ENCODE measurements around the gene SBF2.

SBF2 gene

GRCh38 chr11:9823887-9824385 lies 470.1 kb downstream of the SBF2 start:
- no peak overlapping the region for H3K9ac ChIP-seq (ENCODE audit: low read length)
- no peak overlapping the region for H3K4me3 ChIP-seq (ENCODE audit: low read length)
- no peaks in the 10 kb centered on the region for H3K36me3 ChIP-seq (ENCODE audit: control insufficient read depth, insufficient read depth, low read length)
- H3K27me3 ChIP-seq (ENCODE audit: control insufficient read depth, insufficient read depth, low read length) = no peaks in the 10 kb centered on the region
- H3K9me3 ChIP-seq (ENCODE audit: control insufficient read depth, low read length) = no peaks in the 10 kb centered on the region
- peaks cover 14% of the 10 kb centered on the region for H3K4me1 ChIP-seq (ENCODE audit: control insufficient read depth, insufficient read depth, low read length)

- Histone ChIP-seq H3K36me3 (ENCODE audit: control insufficient read depth, insufficient read depth, low read length) (no peaks in the 10 kb centered on the region), H3K4me1 (ENCODE audit: control insufficient read depth, insufficient read depth, low read length) (peaks cover 14% of the 10 kb centered on the region), H3K9me3 (ENCODE audit: control insufficient read depth, low read length) (no peaks in the 10 kb centered on the region)
Observed at GRCh38 chr11:9823439-9823838, 470.6 kb downstream of the SBF2 start.

GRCh38 chr11:9821008-9821752 lies 472.8 kb downstream of the SBF2 start:
- no peak overlapping the region for H3K9ac ChIP-seq (ENCODE audit: low read length)
- no peaks in the 10 kb centered on the region for H3K27me3 ChIP-seq (ENCODE audit: control insufficient read depth, insufficient read depth, low read length)
- no peak overlapping the region for H3K4me3 ChIP-seq (ENCODE audit: low read length)
- no peaks in the 10 kb centered on the region for H3K36me3 ChIP-seq (ENCODE audit: control insufficient read depth, insufficient read depth, low read length)
- peaks cover 13% of the 10 kb centered on the region for H3K4me1 ChIP-seq (ENCODE audit: control insufficient read depth, insufficient read depth, low read length)
- H3K9me3 ChIP-seq (ENCODE audit: control insufficient read depth, low read length) = no peaks in the 10 kb centered on the region

More at GRCh38 chr11:9823439-9823838, 470.6 kb downstream of the SBF2 start:
- no peaks in the 10 kb centered on the region for H3K27me3 ChIP-seq (ENCODE audit: control insufficient read depth, insufficient read depth, low read length)
- H3K4me3 ChIP-seq (ENCODE audit: low read length) = no peak overlapping the region
- H3K9ac ChIP-seq (ENCODE audit: low read length) = no peak overlapping the region

GRCh38 chr11:9820260-9820659 lies 473.8 kb downstream of the SBF2 start:
- peaks cover 10% of the 10 kb centered on the region for H3K4me1 ChIP-seq (ENCODE audit: control insufficient read depth, insufficient read depth, low read length)
- H3K4me3 ChIP-seq (ENCODE audit: low read length) = no peak overlapping the region
- H3K9me3 ChIP-seq (ENCODE audit: control insufficient read depth, low read length) = no peaks in the 10 kb centered on the region
- H3K9ac ChIP-seq (ENCODE audit: low read length) = no peak overlapping the region
- no peaks in the 10 kb centered on the region for H3K27me3 ChIP-seq (ENCODE audit: control insufficient read depth, insufficient read depth, low read length)
- no peaks in the 10 kb centered on the region for H3K36me3 ChIP-seq (ENCODE audit: control insufficient read depth, insufficient read depth, low read length)

GRCh38 chr11:9817191-9817590 lies 476.8 kb downstream of the SBF2 start:
- no peak overlapping the region for H3K4me3 ChIP-seq (ENCODE audit: low read length)
- H3K9me3 ChIP-seq (ENCODE audit: control insufficient read depth, low read length) = no peaks in the 10 kb centered on the region
- H3K27me3 ChIP-seq (ENCODE audit: control insufficient read depth, insufficient read depth, low read length) = no peaks in the 10 kb centered on the region
- peaks cover 10% of the 10 kb centered on the region for H3K4me1 ChIP-seq (ENCODE audit: control insufficient read depth, insufficient read depth, low read length)
- H3K36me3 ChIP-seq (ENCODE audit: control insufficient read depth, insufficient read depth, low read length) = no peaks in the 10 kb centered on the region
- H3K9ac ChIP-seq (ENCODE audit: low read length) = no peak overlapping the region

GRCh38 chr11:9815486-9816136 lies 478.4 kb downstream of the SBF2 start:
- Histone ChIP-seq H3K27me3 (ENCODE audit: control insufficient read depth, insufficient read depth, low read length) (no peaks in the 10 kb centered on the region), H3K4me1 (ENCODE audit: control insufficient read depth, insufficient read depth, low read length) (peaks cover under 1% of the 10 kb centered on the region), H3K4me3 (ENCODE audit: low read length) (no peak overlapping the region), H3K9me3 (ENCODE audit: control insufficient read depth, low read length) (no peaks in the 10 kb centered on the region), H3K9ac (ENCODE audit: low read length) (no peak overlapping the region), H3K36me3 (ENCODE audit: control insufficient read depth, insufficient read depth, low read length) (no peaks in the 10 kb centered on the region)

GRCh38 chr11:9814108-9814507 lies 479.9 kb downstream of the SBF2 start:
- H3K4me1 ChIP-seq (ENCODE audit: control insufficient read depth, insufficient read depth, low read length) = no peaks in the 10 kb centered on the region
- no peaks in the 10 kb centered on the region for H3K9me3 ChIP-seq (ENCODE audit: control insufficient read depth, low read length)
- no peak overlapping the region for H3K4me3 ChIP-seq (ENCODE audit: low read length)
- H3K27me3 ChIP-seq (ENCODE audit: control insufficient read depth, insufficient read depth, low read length) = no peaks in the 10 kb centered on the region
- H3K9ac ChIP-seq (ENCODE audit: low read length) = no peak overlapping the region
- H3K36me3 ChIP-seq (ENCODE audit: control insufficient read depth, insufficient read depth, low read length) = no peaks in the 10 kb centered on the region

GRCh38 chr11:9808943-9809342 lies 485.1 kb downstream of the SBF2 start:
- H3K9ac ChIP-seq (ENCODE audit: low read length) = no peak overlapping the region
- H3K36me3 ChIP-seq (ENCODE audit: control insufficient read depth, insufficient read depth, low read length) = no peaks in the 10 kb centered on the region
- H3K27me3 ChIP-seq (ENCODE audit: control insufficient read depth, insufficient read depth, low read length) = no peaks in the 10 kb centered on the region
- no peaks in the 10 kb centered on the region for H3K9me3 ChIP-seq (ENCODE audit: control insufficient read depth, low read length)
- H3K4me3 ChIP-seq (ENCODE audit: low read length) = no peak overlapping the region
- no peaks in the 10 kb centered on the region for H3K4me1 ChIP-seq (ENCODE audit: control insufficient read depth, insufficient read depth, low read length)

GRCh38 chr11:9806946-9807687 lies 486.9 kb downstream of the SBF2 start:
- Histone ChIP-seq H3K4me3 (ENCODE audit: low read length) (no peak overlapping the region), H3K36me3 (ENCODE audit: control insufficient read depth, insufficient read depth, low read length) (no peaks in the 10 kb centered on the region), H3K4me1 (ENCODE audit: control insufficient read depth, insufficient read depth, low read length) (no peaks in the 10 kb centered on the region), H3K9ac (ENCODE audit: low read length) (no peak overlapping the region), H3K27me3 (ENCODE audit: control insufficient read depth, insufficient read depth, low read length) (no peaks in the 10 kb centered on the region), H3K9me3 (ENCODE audit: control insufficient read depth, low read length) (no peaks in the 10 kb centered on the region)

- Histone ChIP-seq H3K9me3 (ENCODE audit: control insufficient read depth, low read length) (no peaks in the 10 kb centered on the region), H3K27me3 (ENCODE audit: control insufficient read depth, insufficient read depth, low read length) (no peaks in the 10 kb centered on the region), H3K4me3 (ENCODE audit: low read length) (no peak overlapping the region), H3K4me1 (ENCODE audit: control insufficient read depth, insufficient read depth, low read length) (no peaks in the 10 kb centered on the region), H3K36me3 (ENCODE audit: control insufficient read depth, insufficient read depth, low read length) (no peaks in the 10 kb centered on the region), H3K9ac (ENCODE audit: low read length) (no peak overlapping the region)
Observed at GRCh38 chr11:9804419-9804902, 489.6 kb downstream of the SBF2 start.

GRCh38 chr11:9803685-9804418 lies 490.2 kb downstream of the SBF2 start:
- H3K9ac ChIP-seq (ENCODE audit: low read length) = no peak overlapping the region
- H3K4me1 ChIP-seq (ENCODE audit: control insufficient read depth, insufficient read depth, low read length) = no peaks in the 10 kb centered on the region
- H3K27me3 ChIP-seq (ENCODE audit: control insufficient read depth, insufficient read depth, low read length) = no peaks in the 10 kb centered on the region
- H3K4me3 ChIP-seq (ENCODE audit: low read length) = no peak overlapping the region
- H3K9me3 ChIP-seq (ENCODE audit: control insufficient read depth, low read length) = no peaks in the 10 kb centered on the region
- H3K36me3 ChIP-seq (ENCODE audit: control insufficient read depth, insufficient read depth, low read length) = no peaks in the 10 kb centered on the region
